GM23248 (cell line): ENCODE data around the gene APMAP. TPM values are rescaled to one million over a fixed set of nuclear protein-coding genes. Genes with fewer than 3 reads are reported as not detected.

ENCODE experiments used
- DNase-seq: peaks from one replicate; pipeline ENCODE4 v3.0.0-alpha.2; 2015
- H2AFZ ChIP-seq: fragments of 200-600 bp; sonication (generic); 2 replicates; pipeline ENCODE4 v1.6.1; 2016; ENCODE audit warnings: antibody characterized with exemption
- H3F3A ChIP-seq: fragments of 200-600 bp; sonication (generic); 2 replicates; pipeline ENCODE4 v1.6.1; 2016; ENCODE audit warnings: mild to moderate bottlenecking, antibody characterized with exemption, mixed run types; ENCODE audit not compliant: insufficient read depth
- H3K27ac ChIP-seq: fragments of 200-600 bp; sonication (generic); 2 replicates; pipeline ENCODE4 v1.5.1; 2016; ENCODE audit warnings: mild to moderate bottlenecking
- H3K27me3 ChIP-seq: fragments of 200-600 bp; sonication (generic); replicated peaks from 2 replicates; pipeline ENCODE4 v1.6.1; 2016; ENCODE audit warnings: mild to moderate bottlenecking; ENCODE audit not compliant: insufficient read depth
- H3K36me3 ChIP-seq: fragments of 200-600 bp; sonication (generic); 2 replicates; pipeline ENCODE4 v1.6.1; 2016; ENCODE audit warnings: low read depth, mild to moderate bottlenecking
- H3K4me1 ChIP-seq: fragments of 200-600 bp; sonication (generic); 2 replicates; pipeline ENCODE4 v1.6.1; 2016; ENCODE audit warnings: mild to moderate bottlenecking; ENCODE audit not compliant: insufficient read depth
- H3K4me2 ChIP-seq: fragments of 200-600 bp; sonication (generic); one replicate; pipeline ENCODE4 v1.6.1; 2016; ENCODE audit warnings: mild to moderate bottlenecking; ENCODE audit not compliant: unreplicated experiment
- H3K4me3 ChIP-seq: fragments of 200-600 bp; sonication (generic); 2 replicates; pipeline ENCODE4 v1.5.1; 2016; ENCODE audit warnings: mild to moderate bottlenecking
- H3K79me2 ChIP-seq: fragments of 200-600 bp; sonication (generic); 2 replicates; pipeline ENCODE4 v1.6.1; 2016; ENCODE audit warnings: mild to moderate bottlenecking; ENCODE audit not compliant: insufficient read depth
- H3K9ac ChIP-seq: fragments of 200-600 bp; sonication (generic); 2 replicates; pipeline ENCODE4 v1.6.1; 2016; ENCODE audit warnings: mild to moderate bottlenecking
- H3K9me2 ChIP-seq: fragments of 200-600 bp; sonication (generic); 2 replicates; pipeline ENCODE4 v1.6.1; 2016; ENCODE audit warnings: mixed run types, mild to moderate bottlenecking, moderate library complexity; ENCODE audit not compliant: insufficient read depth
- H3K9me3 ChIP-seq: fragments of 200-600 bp; sonication (generic); one replicate; pipeline ENCODE4 v1.6.1; 2017; ENCODE audit warnings: low read depth
- H4K20me1 ChIP-seq: fragments of 200-600 bp; sonication (generic); 2 replicates; pipeline ENCODE4 v1.6.0; 2016; ENCODE audit not compliant: insufficient read depth
- EZH2 ChIP-seq: fragments of 200-600 bp; sonication (generic); IDR thresholded peaks from 2 replicates; pipeline ENCODE4 v1.6.1; 2018; ENCODE audit warnings: antibody characterized with exemption, mild to moderate bottlenecking; ENCODE audit not compliant: insufficient read depth, poor library complexity, severe bottlenecking
- EZH2phosphoT487 ChIP-seq: fragments of 200-600 bp; sonication (generic); IDR thresholded peaks from 2 replicates; pipeline ENCODE4 v1.6.1; 2018; ENCODE audit warnings: antibody characterized with exemption, moderate library complexity, mild to moderate bottlenecking, low read depth; ENCODE audit not compliant: insufficient read depth
- WGBS, 2 experiments: methylation state at CpG; one replicate each; pipeline ENCODE4 v1.1.6; 2015 to 2017; ENCODE audit warnings: low lambda C conversion rate in 2 of 2, low coverage in 1 of 2; ENCODE audit errors: missing lambda C conversion rate in 2 of 2; 5-methylcytosine and 5-hydroxymethylcytosine counted together
- in situ Hi-C: fragments of 300-500 bp; cut with MboI; formaldehyde crosslinking; loops from 2 replicates; pipeline ENCODE4 v1.15.0; 2020
- polyA plus RNA-seq: library from polyadenylated mRNA; unstranded; fragments of >200 nt; fragmentation: Nextera tagmentation; extraction: Ambion mirVana; gene quantifications from 2 replicates; pipeline ENCODE4 v1.2.1, GENCODE V29; 2016
- small RNA-seq: library from RNA; depleted of rRNA; stranded (forward); fragments of <200 nt; gene quantifications from one replicate; pipeline ENCODE3, GENCODE V24; 2014; ENCODE audit warnings: low read depth, low replicate concordance
- total RNA-seq: library from RNA; depleted of rRNA; stranded (reverse); fragments of >200 nt; shearing (Covaris generic); gene quantifications from 2 replicates; pipeline ENCODE4 v1.2.3, GENCODE V29; 2014; rRNA removed

Gene APMAP
- total and polyA plus RNA-seq, 2 experiments from 2014 or later, result 109 to 123 TPM

GRCh38 chr20:24914388-24915241 lies 77.9 kb downstream of the APMAP start:
- in situ Hi-C loops, result loop anchor here (10.0 kb wide), 1 partner anchor 750 kb away; no protein-coding TSS in a partner anchor
- no peaks in the 10 kb centered on the region for H4K20me1 ChIP-seq

GRCh38 chr20:24913076-24913628 lies 79.4 kb downstream of the APMAP start:
- no peaks in the 10 kb centered on the region for H3K9me2 ChIP-seq
- no peak overlapping the region for H2AFZ ChIP-seq
- in situ Hi-C loops, result loop anchor here (10.0 kb wide), 1 partner anchor 748 kb away; no protein-coding TSS in a partner anchor
- H4K20me1 ChIP-seq, result no peaks in the 10 kb centered on the region
- H3K4me1 ChIP-seq, result no peaks in the 10 kb centered on the region
- WGBS, 2 experiments, result 68 to 73% methylated on average over 9 of the region's 9 CpGs
- peaks cover 10% of the 10 kb centered on the region; the same call in 1 of the 2 replicates for H3K27me3 ChIP-seq
- no peaks in the 10 kb centered on the region for H3K9me3 ChIP-seq
- H3F3A ChIP-seq, result no peaks in the 10 kb centered on the region
- no peak overlapping the region for H3K4me2 ChIP-seq
- H3K27ac ChIP-seq, result no peak overlapping the region
- no peak overlapping the region for H3K9ac ChIP-seq
- no peak overlapping the region for H3K4me3 ChIP-seq
- DNase-seq, result no peak
- H3K79me2 ChIP-seq, result no peaks in the 10 kb centered on the region
- TF ChIP-seq EZH2phosphoT487 (no peak), EZH2 (no peak)
- no peaks in the 10 kb centered on the region for H3K36me3 ChIP-seq

More at GRCh38 chr20:24914388-24915241, 77.9 kb downstream of the APMAP start:
- Histone ChIP-seq H3F3A (no peaks in the 10 kb centered on the region), H3K9me3 (no peaks in the 10 kb centered on the region), H3K9ac (no peak overlapping the region), H3K9me2 (no peaks in the 10 kb centered on the region), H3K4me3 (no peak overlapping the region), H3K27me3 (peaks cover 16% of the 10 kb centered on the region), H3K79me2 (no peaks in the 10 kb centered on the region), H3K27ac (no peak overlapping the region), H2AFZ (no peak overlapping the region), H3K4me1 (no peaks in the 10 kb centered on the region), H3K4me2 (no peak overlapping the region), H3K36me3 (no peaks in the 10 kb centered on the region)
- DNase-seq, result no peak
- WGBS, 2 experiments, result 30 to 33% methylated on average over 13 to 14 of the region's 14 CpGs
- no peak for TF ChIP-seq EZH2phosphoT487
- no peak for TF ChIP-seq EZH2

Small RNA genes within 50 kb of the gene (small RNA-seq; reads per million reads assigned to genes)
- gene RNU6-1257P, result not detected

Other genes starting within 250 kb of the APMAP start
- not detected in 2 replicates for gene CST7, start 43.5 kb downstream of the APMAP start, total RNA-seq
- not detected in 2 replicates for gene CST7, start 43.5 kb downstream of the APMAP start, polyA plus RNA-seq
- under 0.01 and 1.1 TPM in 2 replicates for gene ACSS1, start 65.4 kb upstream of the APMAP start, total RNA-seq
- 0.61 and 0.94 TPM in 2 replicates for gene ACSS1, start 65.4 kb upstream of the APMAP start, polyA plus RNA-seq
- not detected in 2 replicates for gene VSX1, start 89.4 kb upstream of the APMAP start, total RNA-seq
- not detected in 2 replicates for gene VSX1, start 89.4 kb upstream of the APMAP start, polyA plus RNA-seq
- 46.4 and 50.4 TPM in 2 replicates for gene ENTPD6, start 203.0 kb upstream of the APMAP start, total RNA-seq
- 32.9 and 36.0 TPM in 2 replicates for gene ENTPD6, start 203.0 kb upstream of the APMAP start, polyA plus RNA-seq